Sigmoid colon (tissue), 4 donors: ENCODE measurements around the gene ALKBH3.

ENCODE experiments used
- POLR2A ChIP-seq, 2 donors: fragments of 450-650 bp; IDR thresholded peaks; one replicate each; pipeline ENCODE4 v1.6.1; 2016; ENCODE audit warnings: antibody characterized with exemption in 2 of 2, mild to moderate bottlenecking in 2 of 2, moderate library complexity in 2 of 2
- POLR2AphosphoS5 ChIP-seq, 4 donors: sonication (generic); formaldehyde crosslinking; IDR thresholded peaks; one replicate each; pipeline ENCODE4 v1.6.1; 2017; ENCODE audit warnings: antibody characterized with exemption in 4 of 4
- TF ChIP-seq, protein P1 (sequence below), 4 experiments: fragments of 450-650 bp in 3 of 4; fragments of 200-600 bp in 1 of 4; IDR thresholded peaks; one replicate each; pipeline ENCODE4 v1.5.1; 2016 to 2019; ENCODE audit warnings: antibody characterized with exemption in 4 of 4, mild to moderate bottlenecking in 3 of 4, moderate library complexity in 2 of 4

DNA sequence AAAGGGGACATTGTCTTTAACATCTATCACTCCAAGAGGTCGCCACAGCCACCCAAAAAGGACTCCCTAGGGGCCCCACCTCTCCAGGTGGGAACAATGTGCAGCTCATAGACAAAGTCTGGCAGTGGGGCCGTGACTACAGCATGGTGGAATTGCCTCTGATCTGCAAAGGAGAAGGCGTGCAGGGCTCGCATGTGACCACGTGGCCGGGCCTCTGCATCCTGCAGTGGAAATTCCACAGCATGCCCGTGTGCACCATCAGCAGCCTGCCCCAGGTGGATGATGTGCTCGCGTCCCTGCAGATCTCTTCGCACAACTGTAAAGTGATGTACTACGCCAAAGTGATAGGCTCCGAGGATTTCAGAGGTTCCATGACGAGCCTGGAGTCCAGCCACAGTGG, 18.5 kb downstream of the ALKBH3 start:
- TF ChIP-seq, protein P1, sequence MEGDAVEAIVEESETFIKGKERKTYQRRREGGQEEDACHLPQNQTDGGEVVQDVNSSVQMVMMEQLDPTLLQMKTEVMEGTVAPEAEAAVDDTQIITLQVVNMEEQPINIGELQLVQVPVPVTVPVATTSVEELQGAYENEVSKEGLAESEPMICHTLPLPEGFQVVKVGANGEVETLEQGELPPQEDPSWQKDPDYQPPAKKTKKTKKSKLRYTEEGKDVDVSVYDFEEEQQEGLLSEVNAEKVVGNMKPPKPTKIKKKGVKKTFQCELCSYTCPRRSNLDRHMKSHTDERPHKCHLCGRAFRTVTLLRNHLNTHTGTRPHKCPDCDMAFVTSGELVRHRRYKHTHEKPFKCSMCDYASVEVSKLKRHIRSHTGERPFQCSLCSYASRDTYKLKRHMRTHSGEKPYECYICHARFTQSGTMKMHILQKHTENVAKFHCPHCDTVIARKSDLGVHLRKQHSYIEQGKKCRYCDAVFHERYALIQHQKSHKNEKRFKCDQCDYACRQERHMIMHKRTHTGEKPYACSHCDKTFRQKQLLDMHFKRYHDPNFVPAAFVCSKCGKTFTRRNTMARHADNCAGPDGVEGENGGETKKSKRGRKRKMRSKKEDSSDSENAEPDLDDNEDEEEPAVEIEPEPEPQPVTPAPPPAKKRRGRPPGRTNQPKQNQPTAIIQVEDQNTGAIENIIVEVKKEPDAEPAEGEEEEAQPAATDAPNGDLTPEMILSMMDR (IDR thresholded peaks at IDR 0.05) = no peak
- TF ChIP-seq POLR2A (IDR thresholded peaks at IDR 0.05) (no peak), POLR2AphosphoS5 (IDR thresholded peaks at IDR 0.05) (no peak)
